Measurements from ENCODE around the gene ST6GAL2.

The ST6GAL2 gene

DNA sequence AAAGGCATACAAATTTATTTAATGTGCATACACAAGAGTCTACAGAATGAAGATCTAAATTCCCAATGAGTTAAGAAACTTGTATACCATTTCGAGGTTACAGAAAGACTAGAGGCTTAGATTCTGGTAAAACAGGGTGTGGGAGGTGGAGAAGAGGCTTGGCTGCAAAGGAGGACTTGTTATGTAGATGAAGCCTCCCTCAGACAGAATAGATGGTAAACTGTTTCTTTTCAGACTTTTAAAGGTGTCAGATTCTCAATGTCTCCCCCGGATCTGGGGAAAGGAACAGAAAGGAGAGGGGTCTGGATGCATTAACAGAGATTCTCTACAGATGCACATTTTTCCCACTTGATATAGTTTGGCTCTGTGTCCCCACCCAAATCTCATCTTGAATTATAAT is 126.0 kb downstream of the ST6GAL2 start:
- no peaks in the 10 kb centered on the region for H3K36me3 ChIP-seq (ENCODE audit: control insufficient read depth, insufficient read depth, low read length)
- no peaks in the 10 kb centered on the region for H3K27me3 ChIP-seq (replicated peaks; ENCODE audit: control insufficient read depth, insufficient read depth, low read length)
- H3K4me3 ChIP-seq (replicated peaks; ENCODE audit: low read depth, low read length) = no peak overlapping the region
- no peak for DNase-seq (ENCODE audit: extremely low read depth, insufficient read length)
- TF ChIP-seq, protein P1, sequence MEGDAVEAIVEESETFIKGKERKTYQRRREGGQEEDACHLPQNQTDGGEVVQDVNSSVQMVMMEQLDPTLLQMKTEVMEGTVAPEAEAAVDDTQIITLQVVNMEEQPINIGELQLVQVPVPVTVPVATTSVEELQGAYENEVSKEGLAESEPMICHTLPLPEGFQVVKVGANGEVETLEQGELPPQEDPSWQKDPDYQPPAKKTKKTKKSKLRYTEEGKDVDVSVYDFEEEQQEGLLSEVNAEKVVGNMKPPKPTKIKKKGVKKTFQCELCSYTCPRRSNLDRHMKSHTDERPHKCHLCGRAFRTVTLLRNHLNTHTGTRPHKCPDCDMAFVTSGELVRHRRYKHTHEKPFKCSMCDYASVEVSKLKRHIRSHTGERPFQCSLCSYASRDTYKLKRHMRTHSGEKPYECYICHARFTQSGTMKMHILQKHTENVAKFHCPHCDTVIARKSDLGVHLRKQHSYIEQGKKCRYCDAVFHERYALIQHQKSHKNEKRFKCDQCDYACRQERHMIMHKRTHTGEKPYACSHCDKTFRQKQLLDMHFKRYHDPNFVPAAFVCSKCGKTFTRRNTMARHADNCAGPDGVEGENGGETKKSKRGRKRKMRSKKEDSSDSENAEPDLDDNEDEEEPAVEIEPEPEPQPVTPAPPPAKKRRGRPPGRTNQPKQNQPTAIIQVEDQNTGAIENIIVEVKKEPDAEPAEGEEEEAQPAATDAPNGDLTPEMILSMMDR (IDR thresholded peaks at IDR 0.05; ENCODE audit: insufficient read depth, low read length, poor library complexity, severe bottlenecking) = no peak

DNA sequence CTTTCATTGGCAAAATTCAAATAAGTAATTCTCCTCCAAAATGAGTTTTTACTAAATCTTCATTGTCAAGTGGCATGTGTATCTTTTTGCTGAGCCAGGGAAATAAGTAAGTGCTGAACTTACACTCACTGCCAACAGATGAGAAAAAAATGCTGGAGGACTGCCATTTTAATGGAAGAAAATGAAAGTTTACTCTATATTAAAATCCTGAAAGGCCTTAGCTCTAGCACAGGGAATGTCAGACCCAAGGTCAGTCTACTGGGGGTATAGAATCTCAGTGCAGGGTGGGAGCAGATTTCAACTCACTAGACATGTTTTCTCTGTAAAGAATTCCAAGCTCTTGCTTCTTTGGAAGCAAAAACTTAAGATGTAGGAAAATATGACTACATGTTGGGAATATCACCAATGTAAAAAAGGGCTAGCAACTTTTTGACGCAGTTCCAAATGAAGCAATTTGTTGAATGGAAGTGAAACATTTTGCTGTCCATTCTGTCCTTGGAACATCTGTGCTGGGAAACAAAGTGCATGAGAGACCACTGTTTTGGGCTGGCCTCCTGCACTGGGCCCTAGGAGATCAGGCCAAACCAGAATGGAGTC is 127.0 kb downstream of the ST6GAL2 start:
- Histone ChIP-seq H3K27me3 (replicated peaks; ENCODE audit: control insufficient read depth, insufficient read depth, low read length) (no peaks in the 10 kb centered on the region), H3K4me3 (replicated peaks; ENCODE audit: low read depth, low read length) (no peak overlapping the region), H3K36me3 (ENCODE audit: control insufficient read depth, insufficient read depth, low read length) (no peaks in the 10 kb centered on the region)
- no peak for DNase-seq (ENCODE audit: extremely low read depth, insufficient read length)
- TF ChIP-seq, protein P1 (IDR thresholded peaks at IDR 0.05; ENCODE audit: insufficient read depth, low read length, poor library complexity, severe bottlenecking) = no peak
